Mesodermal cell (in vitro differentiated cells): ENCODE data around the gene FGG.

Experiments used
- H3K27ac ChIP-seq: 2 replicates; pipeline ENCODE4 v1.7.0; 2013; ENCODE audit warnings: mild to moderate bottlenecking, low read depth, low read length, moderate library complexity; ENCODE audit not compliant: severe bottlenecking
- H3K36me3 ChIP-seq: 2 replicates; pipeline ENCODE4 v1.7.1; 2013; ENCODE audit warnings: mild to moderate bottlenecking, low read length, moderate library complexity; ENCODE audit not compliant: control insufficient read depth, insufficient read depth
- H3K4me1 ChIP-seq: one replicate; pipeline ENCODE4 v1.7.1; 2013; ENCODE audit warnings: mild to moderate bottlenecking, low read length; ENCODE audit not compliant: insufficient read depth, control insufficient read depth, poor library complexity, severe bottlenecking
- H3K4me3 ChIP-seq: 2 replicates; pipeline ENCODE4 v1.7.0; 2013; ENCODE audit warnings: low read length, control low read depth, mild to moderate bottlenecking; ENCODE audit not compliant: insufficient read depth, poor library complexity, severe bottlenecking; ENCODE audit errors: extremely low read depth
- H3K9me3 ChIP-seq: 2 replicates; pipeline ENCODE4 v1.7.1; 2013; ENCODE audit warnings: mild to moderate bottlenecking, low read length, moderate library complexity; ENCODE audit not compliant: control insufficient read depth
- WGBS, 2 experiments: methylation state at CpG; one replicate each; pipeline ENCODE4 v1.1.5; 2013; ENCODE audit warnings: missing lambda C conversion rate in 2 of 2; ENCODE audit not compliant: insufficient coverage in 2 of 2; 5-methylcytosine and 5-hydroxymethylcytosine counted together

FGG gene

GRCh38 chr4:154611833-154612232 is 623 bp downstream of the FGG start:
- WGBS, 2 experiments: no CpG with 5 or more reads among the region's 1 CpG
- Histone ChIP-seq H3K36me3 (no peaks in the 10 kb centered on the region), H3K9me3 (no peaks in the 10 kb centered on the region), H3K4me1 (no peaks in the 10 kb centered on the region), H3K4me3 (no peak overlapping the region), H3K27ac (no peak overlapping the region)

- no peaks in the 10 kb centered on the region for H3K9me3 ChIP-seq
- H3K36me3 ChIP-seq: no peaks in the 10 kb centered on the region
- H3K27ac ChIP-seq: no peak overlapping the region
- 100% methylated on average over 1 of the region's 4 CpGs for WGBS, 2 experiments
- no peaks in the 10 kb centered on the region for H3K4me1 ChIP-seq
- no peak overlapping the region for H3K4me3 ChIP-seq
Measured at GRCh38 chr4:154610582-154610981, 1.9 kb downstream of the FGG start.

- no peaks in the 10 kb centered on the region for H3K36me3 ChIP-seq
- 100% methylated on average over 1 to 2 of the region's 4 CpGs for WGBS, 2 experiments
- no peaks in the 10 kb centered on the region for H3K9me3 ChIP-seq
- H3K4me3 ChIP-seq: no peak overlapping the region
- H3K27ac ChIP-seq: no peak overlapping the region
- no peaks in the 10 kb centered on the region for H3K4me1 ChIP-seq
Measured at GRCh38 chr4:154609532-154609931, 2.9 kb downstream of the FGG start.

GRCh38 chr4:154608361-154609252 is 3.8 kb downstream of the FGG start:
- no peak overlapping the region for H3K4me3 ChIP-seq
- H3K4me1 ChIP-seq: no peaks in the 10 kb centered on the region
- 100% methylated on average over 1 of the region's 3 CpGs; no CpG with 5 or more reads in 1 of the 2 experiments for WGBS, 2 experiments
- no peak overlapping the region for H3K27ac ChIP-seq
- no peaks in the 10 kb centered on the region for H3K36me3 ChIP-seq
- H3K9me3 ChIP-seq: no peaks in the 10 kb centered on the region

- H3K36me3 ChIP-seq: no peaks in the 10 kb centered on the region
- H3K9me3 ChIP-seq: no peaks in the 10 kb centered on the region
- no peak overlapping the region for H3K4me3 ChIP-seq
- WGBS, 2 experiments: 80 to 87% methylated on average over 1 to 3 of the region's 6 CpGs
- no peak overlapping the region for H3K27ac ChIP-seq
- H3K4me1 ChIP-seq: no peaks in the 10 kb centered on the region
Measured at GRCh38 chr4:154606728-154607723, 5.4 kb downstream of the FGG start.

- WGBS, 2 experiments: no CpG with 5 or more reads among the region's 4 CpGs
- Histone ChIP-seq H3K27ac (no peak overlapping the region), H3K4me3 (no peak overlapping the region), H3K36me3 (no peaks in the 10 kb centered on the region), H3K4me1 (no peaks in the 10 kb centered on the region), H3K9me3 (no peaks in the 10 kb centered on the region)
Measured at GRCh38 chr4:154604696-154605200, 7.7 kb downstream of the FGG start.

- WGBS, 2 experiments: 83 to 95% methylated on average over 1 to 3 of the region's 6 CpGs
- Histone ChIP-seq H3K27ac (no peak overlapping the region), H3K9me3 (no peaks in the 10 kb centered on the region), H3K36me3 (no peaks in the 10 kb centered on the region), H3K4me1 (no peaks in the 10 kb centered on the region), H3K4me3 (no peak overlapping the region)
Measured at GRCh38 chr4:154603033-154603943, 9.2 kb downstream of the FGG start.

- Histone ChIP-seq H3K4me3 (no peak overlapping the region), H3K4me1 (no peaks in the 10 kb centered on the region), H3K9me3 (no peaks in the 10 kb centered on the region), H3K36me3 (no peaks in the 10 kb centered on the region), H3K27ac (no peak overlapping the region)
- WGBS, 2 experiments: 90% methylated on average over 1 of the region's 1 CpG; no CpG with 5 or more reads in 1 of the 2 experiments
Measured at GRCh38 chr4:154602404-154603020, 9.9 kb downstream of the FGG start.

GRCh38 chr4:154597798-154598774 is 14.4 kb downstream of the FGG start:
- Histone ChIP-seq H3K4me3 (no peak overlapping the region), H3K9me3 (no peaks in the 10 kb centered on the region), H3K36me3 (no peaks in the 10 kb centered on the region), H3K27ac (no peak overlapping the region), H3K4me1 (no peaks in the 10 kb centered on the region)
- WGBS, 2 experiments: 78 to 88% methylated on average over 4 of the region's 7 CpGs
